GM18517 (cell line): ENCODE measurements around the gene PTPRT.

Source experiments
- ATAC-seq: cut with Tn5 transposase; IDR thresholded peaks from one replicate; pipeline ENCODE4 v1.9.1; 2021; ENCODE audit warnings: mild to moderate bottlenecking, moderate library complexity; ENCODE audit not compliant: unreplicated experiment

The PTPRT gene

DNA sequence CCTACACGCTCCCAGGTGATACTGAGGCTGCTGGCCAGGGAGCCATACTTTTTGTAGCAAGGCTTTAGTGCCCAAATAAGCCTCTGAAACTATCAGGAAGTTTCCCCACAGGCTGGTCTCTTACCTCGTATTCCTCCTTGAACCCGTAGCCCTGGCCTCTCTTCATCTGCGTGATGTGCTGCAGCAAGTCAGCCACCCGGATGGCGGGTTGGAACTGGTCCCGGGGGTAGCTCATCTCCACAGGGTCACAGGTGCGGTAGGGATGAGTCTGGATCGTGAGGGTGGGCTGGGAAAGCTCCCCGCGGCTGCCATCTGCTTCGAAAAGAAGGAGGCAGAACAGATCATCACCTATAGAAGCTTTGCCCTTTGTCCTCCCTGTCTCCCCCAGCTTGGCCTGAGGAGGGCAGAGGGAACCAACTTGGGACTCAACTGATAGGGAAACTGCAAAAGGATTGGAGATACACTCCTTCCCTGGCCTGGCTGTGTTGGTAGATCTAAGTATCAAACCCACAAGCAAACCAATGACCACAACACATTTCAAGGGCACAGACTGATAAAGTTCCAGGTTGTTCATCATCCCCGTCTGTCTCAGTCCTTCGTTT, 1028.4 kb downstream of the PTPRT start:
- no peak for ATAC-seq

DNA sequence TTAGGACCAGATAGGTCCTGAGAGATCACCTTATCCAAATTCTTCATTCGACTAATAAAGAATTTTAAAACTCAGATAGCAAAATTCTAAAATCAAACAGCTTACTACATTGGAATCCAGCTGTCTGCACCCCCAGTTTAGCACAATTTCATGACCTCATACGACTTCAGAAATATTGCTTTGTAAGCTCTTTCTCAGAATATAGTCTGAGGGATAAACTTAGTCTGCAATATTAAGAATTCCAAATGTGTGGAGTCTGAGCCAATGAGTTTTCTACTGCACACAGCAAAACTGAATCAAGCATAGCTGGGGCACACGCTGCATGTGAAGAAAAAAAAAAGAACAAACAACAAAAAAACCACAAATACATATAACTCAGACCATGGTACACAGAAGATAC, 1029.9 kb downstream of the PTPRT start:
- no peak for ATAC-seq

DNA sequence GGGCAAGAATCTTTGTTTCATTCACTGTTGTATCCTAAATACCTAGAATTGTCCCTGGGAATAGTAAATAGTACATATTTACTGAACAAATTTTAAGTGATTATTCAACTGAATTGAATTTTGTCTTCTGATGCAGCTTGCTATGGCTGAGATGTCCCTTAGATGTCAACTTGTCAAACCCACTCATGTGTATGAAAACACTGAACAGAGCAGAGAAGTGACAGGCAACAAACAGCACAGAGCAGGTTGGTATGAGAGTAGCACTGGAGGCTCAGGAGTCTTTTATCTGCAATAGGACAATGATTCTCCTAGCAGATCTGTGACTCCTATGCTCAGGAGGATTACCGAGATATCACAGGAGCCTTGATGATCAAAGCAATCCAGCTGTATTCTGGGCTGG, 1031.4 kb downstream of the PTPRT start:
- ATAC-seq, result no peak

DNA sequence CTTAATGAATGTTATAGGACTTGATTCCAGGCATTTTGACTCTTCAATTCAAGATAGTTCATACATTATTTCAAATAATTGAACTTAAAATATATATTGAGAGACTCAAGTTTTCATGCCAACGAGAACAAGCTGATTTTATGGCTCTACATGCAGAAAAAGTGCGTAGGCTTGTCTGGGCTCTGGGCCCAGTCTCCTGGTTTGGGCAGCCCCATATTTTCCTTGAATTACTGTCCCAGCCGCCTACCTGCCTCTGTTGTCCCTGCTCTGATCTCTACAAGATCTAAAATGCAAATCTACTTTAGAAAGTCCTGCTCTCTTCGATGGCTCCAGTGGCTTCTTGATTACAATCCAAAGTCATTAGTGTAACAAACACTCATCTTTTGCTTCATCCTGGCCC, 1034.1 kb downstream of the PTPRT start:
- ATAC-seq, result no peak

DNA sequence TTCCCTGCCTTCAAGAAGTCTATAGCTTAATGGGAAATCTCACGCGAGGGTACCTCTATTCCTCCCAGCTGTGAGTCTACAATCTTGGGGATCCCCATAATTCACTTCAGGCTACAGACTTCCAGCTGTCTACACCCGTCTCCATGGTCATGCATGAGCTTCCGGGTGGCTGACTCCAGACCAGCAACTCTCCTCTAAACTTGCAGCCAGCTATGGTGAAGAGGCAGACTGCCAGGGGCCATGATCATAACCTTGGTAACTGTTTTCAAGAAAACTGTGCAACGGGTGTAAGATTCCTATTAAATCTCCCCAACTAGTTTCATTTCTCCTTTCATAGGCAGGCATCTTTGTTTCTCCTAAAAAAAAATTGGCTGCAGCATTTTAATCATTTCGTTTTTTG, 1037.1 kb downstream of the PTPRT start:
- no peak for ATAC-seq

DNA sequence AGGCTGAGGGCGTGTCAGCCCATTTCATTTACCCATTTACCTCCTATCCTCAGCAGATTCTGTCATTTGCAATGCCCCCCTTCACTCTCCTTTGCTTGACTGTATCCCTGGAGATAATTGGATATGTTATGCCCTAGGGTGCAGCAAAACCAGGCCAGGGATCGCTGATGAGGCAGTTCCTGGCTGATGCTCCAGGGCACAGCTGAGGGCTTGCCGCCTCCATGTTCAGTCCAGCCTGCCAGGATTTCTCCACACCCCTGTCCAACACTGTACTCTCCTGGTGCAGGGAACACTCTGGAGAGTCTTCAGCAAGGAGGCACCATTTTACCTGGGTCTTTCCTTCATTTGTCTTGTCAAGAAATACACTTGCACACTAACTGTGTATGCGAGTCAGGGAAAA, 1039.5 kb downstream of the PTPRT start:
- no peak for ATAC-seq

DNA sequence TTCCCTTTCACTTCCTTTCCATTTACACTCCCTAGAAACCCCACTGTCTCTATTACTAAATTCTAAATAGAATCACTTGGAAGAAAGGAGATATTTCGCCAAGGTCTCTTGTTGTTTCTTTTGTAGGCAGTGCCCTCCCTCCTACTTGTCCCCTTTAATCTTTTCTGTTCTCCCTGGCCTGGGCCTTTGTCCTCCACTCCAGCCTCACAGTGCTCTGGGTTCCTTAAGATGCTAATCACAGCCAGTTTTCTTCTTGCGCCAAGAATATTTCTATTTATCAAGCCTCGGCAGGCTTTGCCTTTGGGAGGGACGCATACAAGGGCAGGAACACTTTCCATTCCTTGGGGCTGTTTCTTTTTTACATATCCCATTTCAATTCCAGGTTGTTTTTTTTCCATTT, 1051.0 kb downstream of the PTPRT start:
- no peak for ATAC-seq

DNA sequence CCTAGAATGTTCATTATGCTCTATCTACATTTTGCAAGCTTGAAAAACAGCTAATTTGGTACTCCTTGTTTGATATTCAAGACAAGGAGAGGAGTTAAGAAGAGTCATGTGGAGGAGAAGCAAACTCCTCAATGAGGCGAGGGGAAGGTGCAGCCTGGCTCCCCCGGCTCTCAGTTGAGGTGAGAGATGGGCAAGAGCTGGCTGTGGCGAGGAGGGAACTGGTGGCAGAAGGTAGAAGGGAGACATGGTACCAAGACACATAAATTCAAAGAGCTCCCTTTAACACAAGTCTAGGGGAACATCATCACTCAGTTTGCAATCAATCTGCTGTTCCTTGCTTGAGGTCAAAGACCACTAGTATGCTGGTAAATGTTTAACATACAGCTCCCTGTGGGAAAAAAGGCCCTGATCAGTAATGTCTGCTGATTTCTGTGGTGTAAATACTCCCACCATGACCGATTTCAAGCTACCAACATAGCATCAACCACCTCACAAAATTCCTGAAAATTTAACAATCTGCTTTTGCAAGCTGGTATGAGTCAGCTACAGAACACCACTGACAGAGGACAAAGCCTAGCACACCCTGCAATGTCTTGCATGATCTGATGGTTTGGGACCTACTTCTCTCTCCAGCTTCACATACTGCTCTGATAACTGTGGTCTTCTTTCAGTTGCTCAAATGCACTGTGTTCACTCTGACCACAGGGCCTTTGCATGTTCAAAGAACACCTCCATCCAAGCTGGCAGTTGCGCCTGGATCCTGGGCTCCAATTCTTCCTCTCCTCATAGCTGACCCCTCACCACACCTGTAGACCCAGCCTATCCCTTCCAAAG, 1055.2 kb downstream of the PTPRT start:
- ATAC-seq, result no peak

DNA sequence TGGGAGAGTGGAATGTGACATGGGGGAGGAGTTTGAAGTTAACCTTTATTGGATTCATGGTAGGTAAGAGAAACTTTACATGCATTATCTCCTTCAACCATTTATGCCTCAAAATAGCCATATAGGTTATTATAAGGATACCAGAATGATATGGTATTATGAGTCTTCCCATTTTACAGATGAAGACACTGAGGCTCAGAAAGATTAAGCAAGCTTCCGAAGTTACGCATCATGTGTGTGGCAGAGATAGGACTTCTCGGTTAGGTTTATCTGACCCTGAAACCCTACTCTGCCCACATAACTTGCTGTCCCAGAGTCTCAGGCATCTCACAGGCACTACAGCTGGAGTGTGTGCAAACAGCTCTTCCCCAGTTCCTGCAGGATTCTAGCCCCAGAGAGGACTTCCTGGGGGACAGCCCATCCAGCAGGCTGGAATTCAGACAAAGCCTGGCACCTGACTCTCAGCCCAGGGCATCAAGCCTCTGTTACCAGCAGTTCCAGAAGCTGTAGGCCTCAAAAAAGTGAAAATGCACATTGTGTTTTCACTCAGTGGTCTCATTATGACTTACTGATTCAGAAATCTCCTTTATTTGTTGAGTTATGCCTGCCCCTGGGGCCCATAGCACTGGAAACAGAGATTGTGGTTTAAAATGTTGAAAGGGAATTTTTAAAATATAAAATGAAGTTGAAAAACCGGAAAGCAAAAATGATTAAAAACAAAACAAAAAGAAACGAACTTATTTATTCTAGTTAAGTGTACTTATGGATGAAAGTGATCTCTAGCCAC, 1058.7 kb downstream of the PTPRT start:
- no peak for ATAC-seq

DNA sequence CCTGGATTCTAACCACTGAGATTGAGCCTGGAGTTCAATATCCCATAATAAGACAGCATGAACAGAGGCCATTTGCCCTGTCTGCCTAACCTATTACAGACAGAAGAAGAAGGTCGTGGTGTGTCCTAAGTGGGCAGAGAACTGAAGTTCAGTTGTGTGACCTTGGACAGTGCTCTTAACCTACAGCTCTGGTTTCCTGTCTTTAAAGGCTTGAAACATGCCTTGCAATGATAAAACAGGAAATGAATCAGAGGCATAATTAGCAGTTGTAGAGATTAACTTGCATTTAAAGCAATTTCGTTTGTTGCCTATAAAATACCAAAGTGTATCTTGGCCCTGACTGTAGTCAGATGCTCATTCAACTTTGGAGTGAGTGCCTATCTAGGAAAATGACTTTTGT, 1064.3 kb downstream of the PTPRT start:
- no peak for ATAC-seq

DNA sequence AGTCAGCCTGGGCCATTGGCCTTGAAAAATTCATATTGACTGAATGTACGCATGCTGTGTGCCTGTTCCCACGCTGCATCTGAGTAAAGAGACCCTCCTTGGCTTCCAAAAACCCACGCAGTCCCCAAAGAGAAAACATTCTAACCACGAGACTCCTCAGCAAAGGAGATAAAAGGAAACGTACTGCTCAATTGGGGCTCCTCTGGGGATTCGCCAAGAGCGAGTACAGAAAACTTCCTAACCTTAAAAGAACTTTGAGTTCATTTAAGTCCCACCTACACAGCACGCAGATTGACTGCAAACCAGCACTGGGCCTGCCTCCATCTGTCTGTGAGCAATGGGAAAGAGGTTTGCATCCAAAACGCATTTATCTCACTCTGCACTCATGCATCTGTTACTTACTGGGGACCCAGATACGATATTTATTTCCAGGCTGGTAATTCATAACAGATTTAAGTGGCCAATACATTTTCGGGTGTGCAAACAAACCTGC, 1065.7 kb downstream of the PTPRT start:
- no peak for ATAC-seq

DNA sequence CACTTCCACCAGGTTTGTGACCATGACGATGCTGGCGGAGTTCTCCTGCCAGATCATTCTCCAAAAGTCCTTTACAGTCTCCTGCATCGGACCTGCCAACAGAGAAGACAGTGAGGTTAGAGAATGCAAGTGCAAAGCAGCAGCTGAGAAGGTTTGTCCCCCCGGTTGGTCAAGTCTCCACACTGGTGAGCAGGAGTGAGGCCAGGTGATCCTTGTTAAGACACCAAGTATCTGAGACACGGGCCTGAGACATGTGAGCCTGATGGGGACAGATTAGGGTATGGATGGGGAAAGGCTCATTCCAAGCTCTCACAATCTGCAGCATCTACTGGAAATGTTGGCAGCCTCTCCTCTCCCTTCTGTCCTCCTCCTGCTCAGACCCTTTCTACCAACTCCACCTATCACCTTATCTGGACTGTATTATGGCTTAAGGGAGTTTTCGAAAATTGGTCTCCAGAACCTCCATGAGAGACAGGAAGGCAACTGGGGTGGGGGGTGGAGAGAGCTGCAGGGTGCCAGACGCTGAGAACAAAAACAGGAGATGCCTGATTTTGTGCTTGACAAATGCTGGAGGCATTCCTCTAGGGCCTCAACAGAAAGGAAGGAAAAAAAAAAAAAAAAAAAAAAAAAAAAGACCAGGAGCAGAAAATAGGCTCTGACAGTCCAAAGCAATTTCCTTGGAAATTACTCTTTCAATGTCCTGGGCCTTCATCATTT, 1071.1 kb downstream of the PTPRT start:
- ATAC-seq, result no peak

DNA sequence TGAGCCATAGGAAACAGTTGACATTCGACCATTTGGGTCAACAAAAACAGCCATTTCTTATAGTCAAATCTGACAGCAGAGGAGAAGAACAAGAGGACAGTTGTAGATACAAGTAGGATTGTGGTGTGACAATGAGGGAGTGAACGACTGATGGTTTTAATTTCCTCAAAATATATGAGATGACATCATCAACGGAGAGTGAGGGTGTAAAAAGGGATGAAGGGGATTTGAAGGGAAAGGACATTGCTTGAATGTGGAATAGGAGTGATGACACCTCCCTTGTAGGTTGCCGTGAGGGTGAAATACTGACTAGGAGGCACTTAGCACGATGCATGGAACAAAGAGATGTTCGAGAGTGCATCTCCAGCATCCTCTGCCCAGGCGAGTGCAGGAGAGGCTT, 1071.7 kb downstream of the PTPRT start:
- no peak for ATAC-seq

DNA sequence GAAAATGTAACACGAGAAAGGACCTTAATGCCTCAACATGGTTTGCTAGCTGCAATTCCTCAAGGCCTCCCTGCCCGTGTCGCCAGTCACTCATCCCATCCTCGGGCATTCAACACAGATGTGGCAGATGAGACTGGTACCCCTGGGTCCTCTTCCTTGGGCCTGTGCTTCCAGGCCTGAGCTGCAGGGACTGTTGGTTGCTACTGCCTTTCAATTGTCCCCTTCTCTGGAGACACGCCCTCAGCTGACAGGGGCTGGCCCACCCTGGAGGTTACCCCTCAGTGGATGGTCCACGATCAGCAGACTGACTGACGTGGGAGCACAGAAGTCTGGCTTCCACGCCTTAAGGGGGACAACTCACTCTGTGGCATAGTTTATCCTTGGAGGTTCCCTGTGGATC, 1076.5 kb downstream of the PTPRT start:
- no peak for ATAC-seq

DNA sequence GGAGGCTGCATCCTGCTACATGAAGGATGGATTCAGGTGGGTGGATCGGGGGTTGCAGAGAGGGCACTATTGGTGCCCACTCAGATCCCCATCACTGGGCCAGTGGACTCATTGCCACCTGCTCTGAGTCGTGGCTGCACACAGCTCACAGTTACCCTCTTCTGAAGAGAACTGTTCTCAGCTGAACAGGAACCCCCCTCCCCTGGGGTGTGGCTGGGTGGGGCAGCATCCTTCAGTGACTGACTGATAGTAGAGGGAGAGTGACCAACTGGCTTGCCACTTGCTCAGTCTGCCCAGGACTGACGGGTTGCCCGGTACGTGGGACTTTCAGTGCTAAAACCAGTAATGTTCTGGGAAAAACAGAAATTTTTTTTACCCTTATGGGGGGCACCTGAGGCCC, 1077.5 kb downstream of the PTPRT start:
- no peak for ATAC-seq

DNA sequence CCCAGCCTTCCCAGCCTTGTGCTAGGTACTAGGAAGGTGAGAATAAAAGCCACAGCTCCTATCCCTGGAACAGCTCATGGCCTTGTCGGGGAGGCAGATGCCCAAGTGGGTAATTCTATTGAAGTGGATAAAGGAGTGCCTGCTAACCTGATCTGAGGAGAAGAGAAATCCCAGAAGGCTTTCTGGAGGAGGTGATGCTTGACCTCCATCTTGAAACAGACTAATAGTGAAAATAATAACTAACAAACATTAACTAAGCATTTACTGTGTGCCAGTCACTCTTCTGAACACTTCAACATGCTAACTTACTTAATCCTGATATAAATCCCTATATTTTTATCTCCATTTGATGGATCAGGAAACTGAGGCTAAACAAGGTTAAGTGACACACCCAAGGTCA, 1078.4 kb downstream of the PTPRT start:
- ATAC-seq, result no peak

DNA sequence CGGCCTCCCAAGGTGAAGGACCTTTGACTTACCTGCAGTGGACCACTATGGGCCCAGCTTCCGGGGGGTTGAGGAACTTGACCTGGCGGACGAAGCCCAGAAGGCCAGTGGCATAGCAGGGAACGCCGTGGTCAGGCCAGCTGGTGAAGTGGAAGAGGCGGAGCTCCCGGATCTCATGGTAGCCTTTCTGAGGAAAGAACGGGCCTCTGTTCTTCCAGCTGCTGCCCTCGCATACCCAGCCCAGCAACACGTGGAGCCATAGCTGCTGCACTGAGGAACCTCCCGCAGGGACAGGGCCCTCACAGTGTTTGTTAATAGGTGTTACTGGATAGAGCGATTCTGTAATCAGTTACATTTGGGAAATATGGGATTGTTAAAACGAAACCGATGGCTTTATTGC, 1079.4 kb downstream of the PTPRT start:
- ATAC-seq, result no peak

DNA sequence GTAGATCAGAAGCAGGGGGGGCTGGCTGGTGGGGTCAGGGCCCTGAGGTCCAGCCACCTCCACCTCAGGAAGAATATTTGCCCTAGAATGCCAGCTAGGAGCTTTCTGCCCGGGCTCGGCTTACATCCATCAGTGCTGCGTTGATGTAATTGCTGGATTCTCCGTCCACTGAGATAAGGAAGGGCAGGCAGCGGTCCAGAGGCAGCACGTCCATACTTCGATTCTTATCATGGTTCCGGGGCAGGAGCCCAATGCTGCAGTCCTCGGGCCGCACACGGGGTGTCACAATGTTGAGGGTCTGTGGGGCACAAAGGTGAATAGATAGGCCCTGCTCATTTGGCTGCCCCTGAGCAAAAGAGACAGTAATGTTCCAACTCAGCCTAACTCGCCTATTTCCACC, 1087.7 kb downstream of the PTPRT start:
- ATAC-seq, result no peak

DNA sequence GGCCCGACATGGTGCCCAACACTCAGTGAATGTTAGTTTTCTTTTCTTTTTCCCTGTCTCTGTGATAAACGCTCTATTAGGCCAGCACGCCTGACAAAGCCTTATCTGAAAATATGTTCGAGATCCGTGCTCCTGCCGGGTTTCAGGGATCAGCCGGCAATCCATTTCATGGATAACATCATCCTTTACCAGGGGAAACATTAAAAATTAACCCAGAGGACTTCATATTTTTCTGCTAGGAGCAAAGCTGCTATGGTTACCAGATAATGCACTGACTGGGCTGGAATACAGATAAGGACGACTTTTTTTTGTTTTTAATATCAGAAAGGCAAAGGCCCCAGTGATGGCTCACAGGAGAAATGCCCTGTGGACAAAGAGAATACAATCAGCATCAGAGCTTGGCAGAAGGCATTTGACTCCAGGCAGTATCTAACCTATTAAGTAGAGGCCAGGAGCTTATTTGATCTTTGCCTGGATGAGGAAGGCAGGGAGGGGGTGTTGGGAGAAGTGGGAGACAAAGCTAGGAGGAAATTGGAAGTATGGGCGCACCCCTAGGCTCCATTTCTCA, 1089.5 kb downstream of the PTPRT start:
- ATAC-seq, result no peak

DNA sequence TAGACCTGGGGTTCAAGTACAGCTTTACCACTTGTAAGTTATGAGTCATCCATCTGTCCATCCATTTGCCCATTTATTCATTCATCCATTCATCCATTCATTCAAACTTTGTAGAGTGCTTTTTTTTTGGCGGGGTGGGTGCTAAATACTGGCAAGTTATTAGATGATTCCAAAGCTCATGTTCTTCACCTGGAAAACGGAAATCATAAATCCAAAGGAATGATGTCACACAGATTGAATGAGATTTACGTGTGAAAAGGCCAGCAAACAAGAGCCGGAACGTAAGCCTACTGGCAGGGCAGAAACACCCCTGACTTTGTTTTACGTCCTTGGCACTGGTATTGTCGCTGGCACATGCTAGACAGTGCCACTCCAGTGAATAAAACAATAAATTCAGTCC, 1090.6 kb downstream of the PTPRT start:
- no peak for ATAC-seq

DNA sequence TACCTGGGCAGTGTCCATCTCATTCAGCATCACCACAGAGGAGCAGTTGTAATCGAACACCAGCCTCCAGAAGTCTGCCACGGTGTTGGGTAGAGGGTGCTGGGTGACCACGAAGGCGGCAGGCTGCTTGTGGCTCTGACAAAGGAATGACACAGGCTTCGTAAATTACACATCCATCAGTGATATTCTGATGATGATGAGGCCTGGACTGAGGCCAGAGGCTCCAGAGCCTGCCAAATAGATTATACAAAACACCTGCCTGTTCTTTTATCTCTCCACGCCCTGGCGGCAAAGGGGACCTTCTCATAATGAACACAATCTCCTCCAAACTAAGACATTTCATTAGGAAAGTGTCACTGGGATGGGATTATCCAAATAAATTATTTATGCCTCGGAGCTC, 1091.3 kb downstream of the PTPRT start:
- ATAC-seq, result no peak
